ENCODE measurements around the gene PIGO. TPM values are rescaled to one million over a fixed set of nuclear protein-coding genes. Genes with fewer than 3 reads are reported as not detected.

PIGO gene
- total and polyA plus RNA-seq, 9 of the 15 experiments (the other 6 are each of a cell fraction or from before 2014, with no cell fraction given), result 5.4 to 13.7 (median 9.7) TPM

DNA sequence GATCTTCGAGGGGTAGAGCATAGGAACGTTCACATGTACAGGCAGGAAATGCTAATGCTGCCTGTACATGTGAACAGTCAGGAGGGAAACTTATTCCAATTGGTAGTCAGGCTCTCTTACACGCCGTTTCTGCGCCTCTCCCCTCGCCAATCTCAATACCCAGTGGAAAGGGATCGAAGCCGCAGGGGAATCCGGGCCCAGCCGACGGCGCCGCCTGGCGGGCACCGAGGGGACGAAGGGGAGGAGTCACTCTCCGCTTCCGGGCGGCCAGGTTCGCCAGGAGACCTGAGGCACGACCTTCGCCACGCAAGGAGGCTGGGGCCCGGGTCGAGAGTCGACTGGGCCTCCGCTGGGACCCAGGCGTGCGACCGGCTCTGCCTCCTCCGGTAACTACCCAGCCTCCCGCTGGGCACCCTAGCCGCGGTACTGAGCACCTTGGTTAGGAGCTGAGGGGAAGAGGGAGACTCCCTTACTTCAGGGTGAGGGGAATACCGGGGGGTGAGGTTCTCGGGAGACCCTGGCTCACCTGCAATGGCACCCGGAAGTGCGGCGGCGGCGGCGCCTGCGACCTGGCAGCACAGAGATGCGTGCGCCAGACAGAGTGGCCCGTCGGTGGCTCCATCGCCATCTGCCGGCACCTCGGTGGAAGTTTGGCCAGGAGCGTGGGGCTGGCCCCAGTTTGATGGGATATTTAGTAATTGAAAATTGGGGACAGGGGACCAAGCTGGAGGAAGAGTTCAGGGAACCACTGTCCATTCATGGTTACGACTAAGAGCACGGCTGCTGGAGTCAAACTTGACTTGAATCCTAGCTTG, at the start of gene PIGO (continued):
- TF ChIP-seq, protein P1, sequence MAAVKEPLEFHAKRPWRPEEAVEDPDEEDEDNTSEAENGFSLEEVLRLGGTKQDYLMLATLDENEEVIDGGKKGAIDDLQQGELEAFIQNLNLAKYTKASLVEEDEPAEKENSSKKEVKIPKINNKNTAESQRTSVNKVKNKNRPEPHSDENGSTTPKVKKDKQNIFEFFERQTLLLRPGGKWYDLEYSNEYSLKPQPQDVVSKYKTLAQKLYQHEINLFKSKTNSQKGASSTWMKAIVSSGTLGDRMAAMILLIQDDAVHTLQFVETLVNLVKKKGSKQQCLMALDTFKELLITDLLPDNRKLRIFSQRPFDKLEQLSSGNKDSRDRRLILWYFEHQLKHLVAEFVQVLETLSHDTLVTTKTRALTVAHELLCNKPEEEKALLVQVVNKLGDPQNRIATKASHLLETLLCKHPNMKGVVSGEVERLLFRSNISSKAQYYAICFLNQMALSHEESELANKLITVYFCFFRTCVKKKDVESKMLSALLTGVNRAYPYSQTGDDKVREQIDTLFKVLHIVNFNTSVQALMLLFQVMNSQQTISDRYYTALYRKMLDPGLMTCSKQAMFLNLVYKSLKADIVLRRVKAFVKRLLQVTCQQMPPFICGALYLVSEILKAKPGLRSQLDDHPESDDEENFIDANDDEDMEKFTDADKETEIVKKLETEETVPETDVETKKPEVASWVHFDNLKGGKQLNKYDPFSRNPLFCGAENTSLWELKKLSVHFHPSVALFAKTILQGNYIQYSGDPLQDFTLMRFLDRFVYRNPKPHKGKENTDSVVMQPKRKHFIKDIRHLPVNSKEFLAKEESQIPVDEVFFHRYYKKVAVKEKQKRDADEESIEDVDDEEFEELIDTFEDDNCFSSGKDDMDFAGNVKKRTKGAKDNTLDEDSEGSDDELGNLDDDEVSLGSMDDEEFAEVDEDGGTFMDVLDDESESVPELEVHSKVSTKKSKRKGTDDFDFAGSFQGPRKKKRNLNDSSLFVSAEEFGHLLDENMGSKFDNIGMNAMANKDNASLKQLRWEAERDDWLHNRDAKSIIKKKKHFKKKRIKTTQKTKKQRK (IDR thresholded peaks at IDR 0.05; ENCODE audit: borderline replicate concordance, low read depth, low read length), result no peak
- TF ChIP-seq NRF1 (conservative IDR thresholded peaks at IDR 0.05 in 1 of 2, IDR thresholded peaks at IDR 0.05 in 1 of 2), result peak; percentile 76 to 82
- TF ChIP-seq ZNF197 (CRISPR knock-in tag; IDR thresholded peaks at IDR 0.05; ENCODE audit: low read depth), result no peak
- TF ChIP-seq SREBF1 (IDR thresholded peaks at IDR 0.05; ENCODE audit: borderline replicate concordance, low read depth, low read length), result no peak
- TF ChIP-seq, protein P2, sequence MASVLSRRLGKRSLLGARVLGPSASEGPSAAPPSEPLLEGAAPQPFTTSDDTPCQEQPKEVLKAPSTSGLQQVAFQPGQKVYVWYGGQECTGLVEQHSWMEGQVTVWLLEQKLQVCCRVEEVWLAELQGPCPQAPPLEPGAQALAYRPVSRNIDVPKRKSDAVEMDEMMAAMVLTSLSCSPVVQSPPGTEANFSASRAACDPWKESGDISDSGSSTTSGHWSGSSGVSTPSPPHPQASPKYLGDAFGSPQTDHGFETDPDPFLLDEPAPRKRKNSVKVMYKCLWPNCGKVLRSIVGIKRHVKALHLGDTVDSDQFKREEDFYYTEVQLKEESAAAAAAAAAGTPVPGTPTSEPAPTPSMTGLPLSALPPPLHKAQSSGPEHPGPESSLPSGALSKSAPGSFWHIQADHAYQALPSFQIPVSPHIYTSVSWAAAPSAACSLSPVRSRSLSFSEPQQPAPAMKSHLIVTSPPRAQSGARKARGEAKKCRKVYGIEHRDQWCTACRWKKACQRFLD (CRISPR knock-in tag; IDR thresholded peaks at IDR 0.05), result 0 out of 2 replicates have a peak, but pooled peaks have one; percentile 46
- TF ChIP-seq SREBF2 (CRISPR knock-in tag; IDR thresholded peaks at IDR 0.05), result no peak
- TF ChIP-seq PHB (CRISPR knock-in tag; IDR thresholded peaks at IDR 0.05), result 0 out of 2 replicates have a peak, but pooled peaks have one; percentile 51
- TF ChIP-seq, protein P3, sequence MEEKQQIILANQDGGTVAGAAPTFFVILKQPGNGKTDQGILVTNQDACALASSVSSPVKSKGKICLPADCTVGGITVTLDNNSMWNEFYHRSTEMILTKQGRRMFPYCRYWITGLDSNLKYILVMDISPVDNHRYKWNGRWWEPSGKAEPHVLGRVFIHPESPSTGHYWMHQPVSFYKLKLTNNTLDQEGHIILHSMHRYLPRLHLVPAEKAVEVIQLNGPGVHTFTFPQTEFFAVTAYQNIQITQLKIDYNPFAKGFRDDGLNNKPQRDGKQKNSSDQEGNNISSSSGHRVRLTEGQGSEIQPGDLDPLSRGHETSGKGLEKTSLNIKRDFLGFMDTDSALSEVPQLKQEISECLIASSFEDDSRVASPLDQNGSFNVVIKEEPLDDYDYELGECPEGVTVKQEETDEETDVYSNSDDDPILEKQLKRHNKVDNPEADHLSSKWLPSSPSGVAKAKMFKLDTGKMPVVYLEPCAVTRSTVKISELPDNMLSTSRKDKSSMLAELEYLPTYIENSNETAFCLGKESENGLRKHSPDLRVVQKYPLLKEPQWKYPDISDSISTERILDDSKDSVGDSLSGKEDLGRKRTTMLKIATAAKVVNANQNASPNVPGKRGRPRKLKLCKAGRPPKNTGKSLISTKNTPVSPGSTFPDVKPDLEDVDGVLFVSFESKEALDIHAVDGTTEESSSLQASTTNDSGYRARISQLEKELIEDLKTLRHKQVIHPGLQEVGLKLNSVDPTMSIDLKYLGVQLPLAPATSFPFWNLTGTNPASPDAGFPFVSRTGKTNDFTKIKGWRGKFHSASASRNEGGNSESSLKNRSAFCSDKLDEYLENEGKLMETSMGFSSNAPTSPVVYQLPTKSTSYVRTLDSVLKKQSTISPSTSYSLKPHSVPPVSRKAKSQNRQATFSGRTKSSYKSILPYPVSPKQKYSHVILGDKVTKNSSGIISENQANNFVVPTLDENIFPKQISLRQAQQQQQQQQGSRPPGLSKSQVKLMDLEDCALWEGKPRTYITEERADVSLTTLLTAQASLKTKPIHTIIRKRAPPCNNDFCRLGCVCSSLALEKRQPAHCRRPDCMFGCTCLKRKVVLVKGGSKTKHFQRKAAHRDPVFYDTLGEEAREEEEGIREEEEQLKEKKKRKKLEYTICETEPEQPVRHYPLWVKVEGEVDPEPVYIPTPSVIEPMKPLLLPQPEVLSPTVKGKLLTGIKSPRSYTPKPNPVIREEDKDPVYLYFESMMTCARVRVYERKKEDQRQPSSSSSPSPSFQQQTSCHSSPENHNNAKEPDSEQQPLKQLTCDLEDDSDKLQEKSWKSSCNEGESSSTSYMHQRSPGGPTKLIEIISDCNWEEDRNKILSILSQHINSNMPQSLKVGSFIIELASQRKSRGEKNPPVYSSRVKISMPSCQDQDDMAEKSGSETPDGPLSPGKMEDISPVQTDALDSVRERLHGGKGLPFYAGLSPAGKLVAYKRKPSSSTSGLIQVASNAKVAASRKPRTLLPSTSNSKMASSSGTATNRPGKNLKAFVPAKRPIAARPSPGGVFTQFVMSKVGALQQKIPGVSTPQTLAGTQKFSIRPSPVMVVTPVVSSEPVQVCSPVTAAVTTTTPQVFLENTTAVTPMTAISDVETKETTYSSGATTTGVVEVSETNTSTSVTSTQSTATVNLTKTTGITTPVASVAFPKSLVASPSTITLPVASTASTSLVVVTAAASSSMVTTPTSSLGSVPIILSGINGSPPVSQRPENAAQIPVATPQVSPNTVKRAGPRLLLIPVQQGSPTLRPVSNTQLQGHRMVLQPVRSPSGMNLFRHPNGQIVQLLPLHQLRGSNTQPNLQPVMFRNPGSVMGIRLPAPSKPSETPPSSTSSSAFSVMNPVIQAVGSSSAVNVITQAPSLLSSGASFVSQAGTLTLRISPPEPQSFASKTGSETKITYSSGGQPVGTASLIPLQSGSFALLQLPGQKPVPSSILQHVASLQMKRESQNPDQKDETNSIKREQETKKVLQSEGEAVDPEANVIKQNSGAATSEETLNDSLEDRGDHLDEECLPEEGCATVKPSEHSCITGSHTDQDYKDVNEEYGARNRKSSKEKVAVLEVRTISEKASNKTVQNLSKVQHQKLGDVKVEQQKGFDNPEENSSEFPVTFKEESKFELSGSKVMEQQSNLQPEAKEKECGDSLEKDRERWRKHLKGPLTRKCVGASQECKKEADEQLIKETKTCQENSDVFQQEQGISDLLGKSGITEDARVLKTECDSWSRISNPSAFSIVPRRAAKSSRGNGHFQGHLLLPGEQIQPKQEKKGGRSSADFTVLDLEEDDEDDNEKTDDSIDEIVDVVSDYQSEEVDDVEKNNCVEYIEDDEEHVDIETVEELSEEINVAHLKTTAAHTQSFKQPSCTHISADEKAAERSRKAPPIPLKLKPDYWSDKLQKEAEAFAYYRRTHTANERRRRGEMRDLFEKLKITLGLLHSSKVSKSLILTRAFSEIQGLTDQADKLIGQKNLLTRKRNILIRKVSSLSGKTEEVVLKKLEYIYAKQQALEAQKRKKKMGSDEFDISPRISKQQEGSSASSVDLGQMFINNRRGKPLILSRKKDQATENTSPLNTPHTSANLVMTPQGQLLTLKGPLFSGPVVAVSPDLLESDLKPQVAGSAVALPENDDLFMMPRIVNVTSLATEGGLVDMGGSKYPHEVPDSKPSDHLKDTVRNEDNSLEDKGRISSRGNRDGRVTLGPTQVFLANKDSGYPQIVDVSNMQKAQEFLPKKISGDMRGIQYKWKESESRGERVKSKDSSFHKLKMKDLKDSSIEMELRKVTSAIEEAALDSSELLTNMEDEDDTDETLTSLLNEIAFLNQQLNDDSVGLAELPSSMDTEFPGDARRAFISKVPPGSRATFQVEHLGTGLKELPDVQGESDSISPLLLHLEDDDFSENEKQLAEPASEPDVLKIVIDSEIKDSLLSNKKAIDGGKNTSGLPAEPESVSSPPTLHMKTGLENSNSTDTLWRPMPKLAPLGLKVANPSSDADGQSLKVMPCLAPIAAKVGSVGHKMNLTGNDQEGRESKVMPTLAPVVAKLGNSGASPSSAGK (IDR thresholded peaks at IDR 0.05), result peak; percentile 49
- no peak for TF ChIP-seq U2AF2 (optimal IDR thresholded peaks at IDR 0.05; ENCODE audit: low read depth, low read length)
- TF ChIP-seq ZNF347 (CRISPR knock-in tag; IDR thresholded peaks at IDR 0.05; ENCODE audit: low read depth), result no peak

All from K562 (cell line).